Endothelial cell of umbilical vein (primary cell): Measurements from ENCODE around the gene FUZ. TPM values are rescaled to one million over a fixed set of nuclear protein-coding genes. Genes with fewer than 3 reads are reported as not detected.

Source experiments
- BruUV-seq: library from RNA; stranded (reverse); fragments of 400-500 nt; replicated peaks from 2 replicates; lab custom pipeline; 2021; lab: Mats Ljungman, UMichigan
- CTCF ChIA-PET: fragments of 300-600, 350-600 bp; sonication (Branson Sonifier 250); formaldehyde crosslinking; loops from one replicate; lab custom pipeline; 2021; ENCODE audit warnings: antibody characterized with exemption, inconsistent platforms; lab: Charles Lee
- POLR2A ChIA-PET: fragments of 300-600, 350-600 bp; sonication (Branson Sonifier 250); formaldehyde crosslinking; loops from one replicate; lab custom pipeline; 2021; ENCODE audit warnings: antibody characterized with exemption, inconsistent platforms; lab: Charles Lee
- DNase-seq: peaks from one replicate; pipeline ENCODE4 v3.0.0-alpha.2; 2011; ENCODE audit warnings: low read depth, low spot score
- FAIRE-seq: peaks from 2 replicates; lab custom pipeline; 2011; peaks lifted over from hg19 to GRCh38; lab: Jason Lieb, UNC
- H2AFZ ChIP-seq: 2 replicates; pipeline ENCODE4 v1.6.0; 2012; ENCODE audit warnings: low read depth, low read length, control low read depth, inconsistent platforms
- H3K27ac ChIP-seq: 2 replicates; pipeline ENCODE4 v1.5.1; 2011; ENCODE audit warnings: low read depth, mild to moderate bottlenecking, control low read depth, low read length, moderate library complexity; ENCODE audit not compliant: insufficient read depth
- H3K27me3 ChIP-seq, 2 experiments: 2 replicates each; pipeline versions ENCODE4 v1.6.0 to v1.6.1; 2011; ENCODE audit warnings: low read length in 2 of 2, mixed read lengths in 1 of 2; ENCODE audit not compliant: control insufficient read depth in 2 of 2, insufficient read depth in 2 of 2
- H3K36me3 ChIP-seq, 2 experiments: 2 replicates in 1 of 2; 3 replicates in 1 of 2; pipeline ENCODE4 v1.5.1; 2011; ENCODE audit warnings: low read length in 2 of 2, mild to moderate bottlenecking in 1 of 2, moderate library complexity in 1 of 2; ENCODE audit not compliant: control insufficient read depth in 2 of 2, insufficient read depth in 2 of 2; ENCODE audit errors: extremely low read depth in 1 of 2
- H3K4me1 ChIP-seq: 3 replicates; pipeline ENCODE4 v1.5.1; 2011; ENCODE audit warnings: mild to moderate bottlenecking, low read length; ENCODE audit not compliant: control insufficient read depth, insufficient read depth; ENCODE audit errors: extremely low read depth
- H3K4me2 ChIP-seq: 2 replicates; pipeline ENCODE4 v1.6.1; 2011; ENCODE audit warnings: low read length, control low read depth, mixed read lengths; ENCODE audit not compliant: insufficient read depth
- H3K4me3 ChIP-seq, 3 experiments: fragments of 200-600 bp in 1 of 3; sonication (generic), shearing (Covaris generic) in 1 of 3; replicated peaks in 1 of 3; 2 replicates each; pipeline ENCODE4 v1.5.1; 2011 to 2016; ENCODE audit warnings: control low read depth in 3 of 3, low read length in 3 of 3, mild to moderate bottlenecking in 2 of 3, inconsistent platforms in 1 of 3, low read depth in 1 of 3, moderate library complexity in 1 of 3; ENCODE audit not compliant: insufficient read depth in 1 of 3
- H3K79me2 ChIP-seq: 2 replicates; pipeline ENCODE4 v1.6.0; 2012; ENCODE audit warnings: low read length, inconsistent platforms; ENCODE audit not compliant: control insufficient read depth, insufficient read depth
- H3K9ac ChIP-seq: replicated peaks from 2 replicates; pipeline ENCODE3; 2011; ENCODE audit warnings: low read length, control low read depth; ENCODE audit not compliant: insufficient read depth; ENCODE audit errors: extremely low read depth
- H3K9me1 ChIP-seq: replicated peaks from 3 replicates; pipeline ENCODE4 v1.6.0; 2011; ENCODE audit warnings: mild to moderate bottlenecking, low read length; ENCODE audit not compliant: control insufficient read depth, insufficient read depth; ENCODE audit errors: extremely low read depth
- H3K9me3 ChIP-seq: replicated peaks from 2 replicates; pipeline ENCODE4 v1.5.1; 2012; ENCODE audit warnings: low read length, inconsistent platforms; ENCODE audit not compliant: control insufficient read depth, insufficient read depth
- H4K20me1 ChIP-seq: replicated peaks from 2 replicates; pipeline ENCODE3; 2011; ENCODE audit warnings: mild to moderate bottlenecking, low read length; ENCODE audit not compliant: control insufficient read depth, insufficient read depth; ENCODE audit errors: extremely low read depth
- EZH2 ChIP-seq: IDR thresholded peaks from 2 replicates; pipeline ENCODE4 v1.6.1; 2012; ENCODE audit warnings: borderline replicate concordance, low read depth, mild to moderate bottlenecking, moderate library complexity, low read length, inconsistent platforms; ENCODE audit not compliant: severe bottlenecking
- FOS ChIP-seq: IDR thresholded peaks from 2 replicates; pipeline ENCODE4 v1.6.1; 2011; ENCODE audit warnings: mild to moderate bottlenecking, low read length, moderate library complexity, borderline replicate concordance; ENCODE audit not compliant: insufficient read depth
- GATA2 ChIP-seq: IDR thresholded peaks from 2 replicates; pipeline ENCODE4 v1.7.0; 2011; ENCODE audit warnings: low read depth, mild to moderate bottlenecking, moderate library complexity, mixed read lengths, low read length; ENCODE audit not compliant: insufficient read length, insufficient read depth
- JUN ChIP-seq: IDR thresholded peaks from 2 replicates; pipeline ENCODE4 v1.6.1; 2011; ENCODE audit warnings: borderline replicate concordance, low read depth; ENCODE audit not compliant: insufficient read length, insufficient read depth
- MYC ChIP-seq: IDR thresholded peaks from one replicate; pipeline ENCODE4 v1.6.1; 2011; ENCODE audit warnings: mild to moderate bottlenecking, low read depth, low read length
- POLR2A ChIP-seq: IDR thresholded peaks from 2 replicates; pipeline ENCODE4 v1.6.1; 2012; ENCODE audit warnings: low read depth, mild to moderate bottlenecking, control low read depth, low read length
- POLR2AphosphoS5 ChIP-seq: IDR thresholded peaks from 2 replicates; pipeline ENCODE4 v1.6.1; 2012; ENCODE audit warnings: low read depth, mild to moderate bottlenecking, control low read depth, low read length, moderate library complexity; ENCODE audit not compliant: insufficient read depth
- dilution Hi-C: fragments of 300-500 bp; cut with MboI; formaldehyde crosslinking; loops from one replicate; pipeline ENCODE4 v1.15.0; 2019; ENCODE audit warnings: low sequenced_read_pairs; ENCODE audit not compliant: extremely low pct_ligation_motif_present
- intact Hi-C: fragments of 100-400 bp; cut with micrococcal nuclease; formaldehyde crosslinking; loops from one replicate; pipeline ENCODE4 v1.10.0; 2022
- polyA plus RNA-seq, 4 experiments: library from polyadenylated mRNA; depleted of rRNA in 3 of 4; stranded (reverse) in 3 of 4; unstranded in 1 of 4; fragments of >200 nt; gene quantifications; 2 replicates each; pipeline versions ENCODE4 v1.2.1 to v1.2.3, GENCODE V29; 2011 to 2012; ENCODE audit warnings: missing spikeins in 1 of 4
- total RNA-seq: library from RNA; stranded (reverse); gene quantifications from 2 replicates; pipeline ENCODE4 v1.2.3, GENCODE V29; 2021
- TF ChIP-seq, protein P1 (sequence below): IDR thresholded peaks from 2 replicates; pipeline ENCODE4 v1.6.1; 2011; ENCODE audit not compliant: insufficient read depth, insufficient read length
- TF ChIP-seq, protein P2 (sequence below), 2 donors: IDR thresholded peaks; 1 replicate in 1 of 2; 2 replicates in 1 of 2; pipeline ENCODE4 v1.5.1; 2011; ENCODE audit warnings: low read length in 2 of 2, mild to moderate bottlenecking in 2 of 2, moderate library complexity in 2 of 2, control low read depth in 1 of 2, inconsistent platforms in 1 of 2, low read depth in 1 of 2; ENCODE audit not compliant: insufficient read depth in 1 of 2; ENCODE audit errors: extremely low read depth in 1 of 2

The FUZ gene
- total and polyA plus RNA-seq, 2 donors (not counting 3 experiments of a cell fraction or from before 2014, with no cell fraction given): 12.3 to 14.0 TPM

DNA sequence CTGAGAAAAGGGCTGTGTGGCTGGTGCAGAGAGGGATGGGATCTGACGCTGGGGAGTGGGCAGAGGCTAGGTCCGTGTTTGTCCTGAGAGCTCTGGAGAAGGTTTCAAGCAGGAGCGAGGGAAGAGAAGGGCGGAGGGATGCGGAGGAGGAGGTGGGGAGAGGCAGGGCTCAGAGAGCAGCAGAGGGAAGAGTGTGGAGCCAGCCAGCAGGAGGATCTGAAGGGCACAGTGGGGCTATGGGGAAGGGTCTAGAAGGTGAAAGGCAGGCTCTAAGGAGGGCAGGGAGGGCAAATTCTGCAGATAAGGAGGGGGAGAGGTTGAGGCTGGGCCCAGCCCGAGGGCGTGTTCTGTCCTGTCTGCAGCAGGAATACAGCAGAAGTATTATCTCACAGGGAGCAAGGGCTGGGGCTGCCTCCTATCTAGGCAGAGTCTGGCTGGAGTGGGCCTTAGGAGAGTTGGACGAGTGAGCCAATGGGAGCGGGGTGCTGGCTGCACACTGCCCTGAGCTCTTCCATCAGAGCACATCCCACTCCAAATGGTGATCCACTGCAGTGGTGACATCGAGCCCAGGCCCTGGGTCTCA, 40.2 kb downstream of the FUZ start:
- POLR2A ChIA-PET: no interaction called here
- no peak overlapping the region for H3K4me2 ChIP-seq
- TF ChIP-seq, protein P1, sequence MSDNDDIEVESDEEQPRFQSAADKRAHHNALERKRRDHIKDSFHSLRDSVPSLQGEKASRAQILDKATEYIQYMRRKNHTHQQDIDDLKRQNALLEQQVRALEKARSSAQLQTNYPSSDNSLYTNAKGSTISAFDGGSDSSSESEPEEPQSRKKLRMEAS: no peak
- TF ChIP-seq GATA2 (no peak), MYC (no peak), FOS (no peak), POLR2AphosphoS5 (no peak), JUN (no peak), EZH2 (no peak), POLR2A (no peak)
- TF ChIP-seq, protein P2, sequence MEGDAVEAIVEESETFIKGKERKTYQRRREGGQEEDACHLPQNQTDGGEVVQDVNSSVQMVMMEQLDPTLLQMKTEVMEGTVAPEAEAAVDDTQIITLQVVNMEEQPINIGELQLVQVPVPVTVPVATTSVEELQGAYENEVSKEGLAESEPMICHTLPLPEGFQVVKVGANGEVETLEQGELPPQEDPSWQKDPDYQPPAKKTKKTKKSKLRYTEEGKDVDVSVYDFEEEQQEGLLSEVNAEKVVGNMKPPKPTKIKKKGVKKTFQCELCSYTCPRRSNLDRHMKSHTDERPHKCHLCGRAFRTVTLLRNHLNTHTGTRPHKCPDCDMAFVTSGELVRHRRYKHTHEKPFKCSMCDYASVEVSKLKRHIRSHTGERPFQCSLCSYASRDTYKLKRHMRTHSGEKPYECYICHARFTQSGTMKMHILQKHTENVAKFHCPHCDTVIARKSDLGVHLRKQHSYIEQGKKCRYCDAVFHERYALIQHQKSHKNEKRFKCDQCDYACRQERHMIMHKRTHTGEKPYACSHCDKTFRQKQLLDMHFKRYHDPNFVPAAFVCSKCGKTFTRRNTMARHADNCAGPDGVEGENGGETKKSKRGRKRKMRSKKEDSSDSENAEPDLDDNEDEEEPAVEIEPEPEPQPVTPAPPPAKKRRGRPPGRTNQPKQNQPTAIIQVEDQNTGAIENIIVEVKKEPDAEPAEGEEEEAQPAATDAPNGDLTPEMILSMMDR (IDR thresholded peaks at IDR 0.05; ENCODE audit: extremely low read depth in 1 of 2, insufficient read depth in 1 of 2, low read depth in 1 of 2, low read length in 2 of 2): no peak
- no peak overlapping the region for H3K27ac ChIP-seq
- H3K79me2 ChIP-seq: peaks cover 41% of the 10 kb centered on the region
- peaks cover 5% of the 10 kb centered on the region for H3K4me1 ChIP-seq
- peaks cover 0 to 6% of the 10 kb centered on the region in 2 experiments for H3K36me3 ChIP-seq
- no peak overlapping the region for H3K4me3 ChIP-seq
- H3K9me3 ChIP-seq: no peaks in the 10 kb centered on the region
- no peaks in the 10 kb centered on the region for H4K20me1 ChIP-seq
- H2AFZ ChIP-seq: no peak overlapping the region
- intact Hi-C loops (no loop called here), dilution Hi-C loops (no loop called here)
- no peaks in the 10 kb centered on the region for H3K27me3 ChIP-seq
- BruUV-seq: no TSS peak
- DNase-seq: no peak
- no peak for FAIRE-seq
- CTCF ChIA-PET: interaction anchor here (1.4 kb wide), 1 partner anchor 55 kb away, joined by 3 read pairs; no protein-coding TSS in a partner anchor
- no peaks in the 10 kb centered on the region for H3K9me1 ChIP-seq
- no peak overlapping the region for H3K9ac ChIP-seq
